B cell (primary cell): Measurements from ENCODE around the gene JUND. TPM values are rescaled to one million over a fixed set of nuclear protein-coding genes. Genes with fewer than 3 reads are reported as not detected.

Source experiments
- ATAC-seq: fragments of 200-7000 bp; cut with Tn5 transposase; one replicate; pipeline ENCODE4 v1.10.0; 2021; ENCODE audit warnings: low read depth, mild to moderate bottlenecking, moderate number of reproducible peaks, moderate library complexity
- CTCF ChIA-PET: fragments of 350-600 bp; sonication (Branson Sonifier 250); formaldehyde crosslinking; loops from one replicate; lab custom pipeline; 2021; ENCODE audit warnings: antibody characterized with exemption, inconsistent platforms; lab: Charles Lee
- POLR2A ChIA-PET: fragments of 350-600 bp; sonication (Branson Sonifier 250); formaldehyde crosslinking; loops from one replicate; lab custom pipeline; 2021; ENCODE audit warnings: antibody characterized with exemption; lab: Charles Lee
- DNase-seq: peaks from one replicate; pipeline ENCODE4 v3.0.0; 2013
- H2AFZ ChIP-seq: 2 replicates; pipeline ENCODE4 v1.6.1; 2012; ENCODE audit warnings: mild to moderate bottlenecking, low read depth, low read length; ENCODE audit not compliant: insufficient read depth, poor library complexity, severe bottlenecking
- H3K27ac ChIP-seq, 2 donors: 1 replicate in 1 of 2; 2 replicates in 1 of 2; pipeline ENCODE4 v1.5.1; 2012 to 2013; ENCODE audit warnings: low read length in 2 of 2, mild to moderate bottlenecking in 2 of 2, moderate library complexity in 1 of 2
- H3K27me3 ChIP-seq, 4 experiments: fragments of 200-600 bp in 1 of 4; sonication (generic) in 1 of 4; replicated peaks in 1 of 4; 1 replicate in 2 of 4; 2 replicates in 2 of 4; pipeline versions ENCODE4 v1.6.1 to v1.7.0; 2013 to 2016; ENCODE audit warnings: low read length in 3 of 4, mild to moderate bottlenecking in 2 of 4, mixed read lengths in 1 of 4, moderate library complexity in 1 of 4; ENCODE audit not compliant: insufficient read depth in 4 of 4, control insufficient read depth in 3 of 4; ENCODE audit errors: control extremely low read depth in 1 of 4
- H3K36me3 ChIP-seq, 2 experiments: replicated peaks in 1 of 2; 1 replicate in 1 of 2; 2 replicates in 1 of 2; pipeline versions ENCODE4 v1.6.1 to v1.7.1; 2013; ENCODE audit warnings: low read length in 1 of 2; ENCODE audit not compliant: insufficient read depth in 2 of 2, control insufficient read depth in 1 of 2; ENCODE audit errors: control extremely low read depth in 1 of 2, extremely low read depth in 1 of 2
- H3K4me1 ChIP-seq, 2 donors: fragments of 200-600 bp in 1 of 2; sonication (generic) in 1 of 2; 1 replicate in 1 of 2; 2 replicates in 1 of 2; pipeline versions ENCODE4 v1.5.1 to v1.6.1; 2013 to 2017; ENCODE audit warnings: low read length in 2 of 2; ENCODE audit not compliant: control insufficient read depth in 2 of 2, insufficient read depth in 2 of 2
- H3K4me2 ChIP-seq: replicated peaks from 2 replicates; pipeline ENCODE3; 2012; ENCODE audit warnings: mild to moderate bottlenecking, low read depth, low read length; ENCODE audit not compliant: poor library complexity, severe bottlenecking
- H3K4me3 ChIP-seq, 5 experiments: fragments of 200-600 bp in 1 of 5; sonication (generic) in 1 of 5; 1 replicate in 3 of 5; 2 replicates in 2 of 5; pipeline versions ENCODE4 v1.5.1 to v1.7.0; 2011 to 2016; ENCODE audit warnings: low read length in 4 of 5, mild to moderate bottlenecking in 4 of 5, low read depth in 2 of 5, control low read depth in 1 of 5, moderate library complexity in 1 of 5; ENCODE audit not compliant: insufficient read depth in 1 of 5; ENCODE audit errors: control extremely low read depth in 1 of 5, extremely low read depth in 1 of 5
- H3K79me2 ChIP-seq: fragments of 200-600 bp; sonication (generic); one replicate; pipeline ENCODE4 v1.6.0; 2016; ENCODE audit warnings: low read length; ENCODE audit not compliant: control insufficient read depth, insufficient read depth
- H3K9ac ChIP-seq: fragments of 200-600 bp; sonication (generic); 2 replicates; pipeline ENCODE4 v1.6.1; 2017; ENCODE audit warnings: mild to moderate bottlenecking, low read length, moderate library complexity
- H3K9me3 ChIP-seq, 3 donors: one replicate each; pipeline versions ENCODE4 v1.6.1 to v1.7.1; 2013; ENCODE audit warnings: low read length in 2 of 3; ENCODE audit not compliant: control insufficient read depth in 2 of 3, insufficient read depth in 1 of 3; ENCODE audit errors: control extremely low read depth in 1 of 3
- H4K20me1 ChIP-seq: 2 replicates; pipeline ENCODE4 v1.6.0; 2012; ENCODE audit warnings: mild to moderate bottlenecking, low read length; ENCODE audit not compliant: insufficient read depth, control insufficient read depth, poor library complexity, severe bottlenecking
- H3K27ac Mint-ChIP-seq: one replicate; pipeline ENCODE4 v1.8.0; 2021; ENCODE audit warnings: mixed read lengths
- H3K27me3 Mint-ChIP-seq: one replicate; pipeline ENCODE4 v1.8.0; 2021; ENCODE audit warnings: mixed read lengths
- H3K4me1 Mint-ChIP-seq: one replicate; pipeline ENCODE4 v1.8.0; 2021; ENCODE audit warnings: mixed read lengths
- H3K4me3 Mint-ChIP-seq: one replicate; pipeline ENCODE4 v1.8.0; 2021; ENCODE audit warnings: mixed read lengths
- H3K9me3 Mint-ChIP-seq: one replicate; pipeline ENCODE4 v1.8.0; 2022; ENCODE audit warnings: mixed read lengths; ENCODE audit not compliant: insufficient read depth
- EZH2 ChIP-seq: IDR thresholded peaks from 2 replicates; pipeline ENCODE4 v1.6.1; 2012; ENCODE audit warnings: borderline replicate concordance, low read depth, mild to moderate bottlenecking, moderate library complexity, low read length; ENCODE audit not compliant: insufficient read depth, poor library complexity, severe bottlenecking
- whole genome bisulfite sequencing: methylation state at CpG from one replicate; pipeline ENCODE4 v1.1.5; 2013; ENCODE audit warnings: missing lambda C conversion rate; ENCODE audit not compliant: insufficient coverage; 5-methylcytosine and 5-hydroxymethylcytosine counted together
- intact Hi-C: fragments of 100-400 bp; cut with micrococcal nuclease; formaldehyde crosslinking; loops from one replicate; pipeline ENCODE4 v1.10.0; 2022
- polyA plus RNA-seq: library from polyadenylated mRNA; depleted of rRNA; stranded (reverse); fragments of >200 nt; gene quantifications from 2 replicates; pipeline ENCODE4 v1.2.3, GENCODE V29; 2012
- total RNA-seq, 2 donors: library from RNA; stranded (reverse); fragments of 120-200 nt in 1 of 2; gene quantifications; 1 replicate in 1 of 2; 2 replicates in 1 of 2; pipeline versions ENCODE4 v1.2.3 to v1.2.4, GENCODE V29; 2013 to 2022
- TF ChIP-seq, protein P1 (sequence below): fragments of 200-600 bp; IDR thresholded peaks from one replicate; pipeline ENCODE4 v1.8.0; 2022; ENCODE audit warnings: antibody characterized with exemption, mild to moderate bottlenecking

JUND gene
- total and polyA plus RNA-seq, 2 donors (not counting 1 experiment from before 2014, with no cell fraction given) = 628 to 5,593 TPM

DNA sequence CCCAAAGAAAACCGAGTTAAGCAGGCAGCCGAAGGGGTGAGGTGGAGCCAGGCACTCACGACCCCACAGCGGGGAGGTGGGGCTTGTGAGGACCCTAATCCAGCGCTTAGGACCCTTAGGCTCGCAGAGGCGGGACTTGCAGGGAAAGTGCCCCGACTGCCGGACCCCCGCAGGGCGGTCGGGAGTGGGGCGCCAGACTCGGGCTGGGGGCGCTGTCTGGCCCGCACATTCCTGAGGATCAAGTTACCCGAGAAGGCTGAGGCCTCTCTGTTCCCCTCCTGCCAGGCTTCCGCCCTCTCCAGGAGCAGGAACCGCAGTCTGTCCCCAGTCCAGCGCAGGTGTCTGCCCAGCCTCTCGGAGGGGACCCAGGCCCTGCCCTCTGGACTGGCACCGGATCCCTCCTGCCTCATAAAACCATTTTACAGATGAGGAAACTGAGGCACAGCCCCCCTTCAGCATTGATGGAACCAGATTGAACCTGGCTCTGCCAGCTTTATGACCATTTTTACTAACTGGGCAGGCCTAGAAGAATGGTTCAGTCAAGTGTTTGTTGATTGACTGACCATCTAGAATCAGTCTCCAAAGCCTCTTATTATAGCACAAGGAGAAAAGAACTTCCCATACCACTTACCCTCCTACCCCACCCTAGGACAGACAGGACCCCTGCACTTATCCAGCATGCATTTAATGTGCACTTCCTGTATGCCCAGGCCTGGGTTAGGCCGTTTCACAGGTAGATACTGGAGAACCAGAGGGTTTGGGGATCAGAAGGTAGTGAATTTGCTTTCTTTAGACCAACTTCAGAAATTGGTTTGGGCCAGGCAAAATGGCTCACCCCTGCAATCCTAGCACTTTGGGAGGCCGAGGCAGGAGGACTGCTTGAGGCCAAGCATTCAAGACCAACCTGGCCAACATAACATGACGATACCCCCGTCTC is 6.7 kb upstream of the JUND start:
- WGBS = 83% methylated on average over 25 of the region's 26 CpGs
- intact Hi-C loops = no loop called here

More for the DNA sequence above, 6.7 kb upstream of the JUND start:
- H3K27me3 ChIP-seq = no peaks in the 10 kb centered on the region
- H3K4me1 ChIP-seq = peaks cover 40 to 64% of the 10 kb centered on the region in 2 donors
- no peak overlapping the region for H3K4me3 Mint-ChIP-seq
- ATAC-seq (no peak), DNase-seq (no peak)
- no peak overlapping the region for H3K27ac ChIP-seq
- no peak overlapping the region for H3K9ac ChIP-seq
- H3K79me2 ChIP-seq = no peaks in the 10 kb centered on the region
- H3K9me3 Mint-ChIP-seq = no peaks in the 10 kb centered on the region
- H3K36me3 ChIP-seq = no peaks in the 10 kb centered on the region
- H3K9me3 ChIP-seq = no peaks in the 10 kb centered on the region
- CTCF ChIA-PET = interaction anchor here (1.6 to 6.5 kb wide), 3 partner anchors 7 to 41 kb away, joined by 6 to 138 read pairs (median 12); partner anchors contain the start of gene JUND
- no peaks in the 10 kb centered on the region for H3K27me3 Mint-ChIP-seq
- H3K4me2 ChIP-seq = no peak overlapping the region
- H2AFZ ChIP-seq = no peak overlapping the region
- no peak overlapping the region for H3K4me3 ChIP-seq
- POLR2A ChIA-PET = interaction anchor here (0.6 to 6.6 kb wide), 6 partner anchors 8 to 232 kb away, joined by 3 to 318 read pairs (median 6); partner anchors contain the start of gene JUND
- H3K4me1 Mint-ChIP-seq = peaks cover 52% of the 10 kb centered on the region
- H4K20me1 ChIP-seq = no peaks in the 10 kb centered on the region
- no peak for TF ChIP-seq EZH2
- TF ChIP-seq, protein P1, sequence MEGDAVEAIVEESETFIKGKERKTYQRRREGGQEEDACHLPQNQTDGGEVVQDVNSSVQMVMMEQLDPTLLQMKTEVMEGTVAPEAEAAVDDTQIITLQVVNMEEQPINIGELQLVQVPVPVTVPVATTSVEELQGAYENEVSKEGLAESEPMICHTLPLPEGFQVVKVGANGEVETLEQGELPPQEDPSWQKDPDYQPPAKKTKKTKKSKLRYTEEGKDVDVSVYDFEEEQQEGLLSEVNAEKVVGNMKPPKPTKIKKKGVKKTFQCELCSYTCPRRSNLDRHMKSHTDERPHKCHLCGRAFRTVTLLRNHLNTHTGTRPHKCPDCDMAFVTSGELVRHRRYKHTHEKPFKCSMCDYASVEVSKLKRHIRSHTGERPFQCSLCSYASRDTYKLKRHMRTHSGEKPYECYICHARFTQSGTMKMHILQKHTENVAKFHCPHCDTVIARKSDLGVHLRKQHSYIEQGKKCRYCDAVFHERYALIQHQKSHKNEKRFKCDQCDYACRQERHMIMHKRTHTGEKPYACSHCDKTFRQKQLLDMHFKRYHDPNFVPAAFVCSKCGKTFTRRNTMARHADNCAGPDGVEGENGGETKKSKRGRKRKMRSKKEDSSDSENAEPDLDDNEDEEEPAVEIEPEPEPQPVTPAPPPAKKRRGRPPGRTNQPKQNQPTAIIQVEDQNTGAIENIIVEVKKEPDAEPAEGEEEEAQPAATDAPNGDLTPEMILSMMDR = no peak
- H3K27ac Mint-ChIP-seq = peak overlapping the region; percentile 32
